SK-N-SH (cell line): ENCODE data around the gene BMPR1A. TPM values are rescaled to one million over a fixed set of nuclear protein-coding genes. Genes with fewer than 3 reads are reported as not detected.

Experiments
- CTCF ChIA-PET: fragments of 300-600, 350-600 bp; formaldehyde crosslinking; extraction: SDS; loops from one replicate; lab custom pipeline; 2021; lab: Yijun Ruan, JAX
- POLR2A ChIA-PET: fragments of 350-600 bp; sonication (Branson Sonifier 250); formaldehyde crosslinking; extraction: SDS; loops from one replicate; lab custom pipeline; 2020; ENCODE audit warnings: antibody characterized with exemption, inconsistent platforms; lab: Yijun Ruan, JAX
- DNase-seq: peaks from one replicate; pipeline ENCODE4 v3.0.0; 2012
- H2AFZ ChIP-seq: fragments of 200-600 bp; sonication (generic); 2 replicates; pipeline ENCODE4 v1.8.1; 2016; ENCODE audit warnings: antibody characterized with exemption, mild to moderate bottlenecking, low read depth
- H3F3A ChIP-seq: fragments of 200-600 bp; sonication (generic); replicated peaks from 2 replicates; pipeline ENCODE3; 2016; ENCODE audit warnings: antibody characterized with exemption, mild to moderate bottlenecking; ENCODE audit not compliant: insufficient read depth
- H3K27ac ChIP-seq, 2 experiments: fragments of 200-500 bp in 1 of 2; fragments of 200-600 bp in 1 of 2; sonication (Bioruptor generic) in 1 of 2; sonication (generic), shearing (Covaris generic) in 1 of 2; 2 replicates each; pipeline versions ENCODE4 v1.5.1 to v1.6.1; 2014 to 2016; ENCODE audit warnings: low read depth in 2 of 2, inconsistent platforms in 1 of 2, low read length in 1 of 2, mild to moderate bottlenecking in 1 of 2, mixed read lengths in 1 of 2
- H3K27me3 ChIP-seq: fragments of 200-600 bp; sonication (generic), shearing (Covaris generic); 2 replicates; pipeline ENCODE4 v1.6.1; 2016; ENCODE audit warnings: mixed run types; ENCODE audit not compliant: insufficient read depth
- H3K36me3 ChIP-seq, 2 experiments: fragments of 200-500 bp in 1 of 2; fragments of 200-600 bp in 1 of 2; sonication (Bioruptor generic) in 1 of 2; sonication (generic) in 1 of 2; replicated peaks in 1 of 2; 2 replicates each; pipeline versions ENCODE3 to v1.5.1; 2014 to 2016; ENCODE audit warnings: low read length in 1 of 2, mild to moderate bottlenecking in 1 of 2; ENCODE audit not compliant: insufficient read depth in 2 of 2, control insufficient read depth in 1 of 2
- H3K4me1 ChIP-seq, 2 experiments: fragments of 200-500 bp in 1 of 2; fragments of 200-600 bp in 1 of 2; sonication (Bioruptor generic) in 1 of 2; sonication (generic), shearing (Covaris generic) in 1 of 2; 2 replicates each; pipeline versions ENCODE4 v1.5.1 to v1.6.1; 2014 to 2016; ENCODE audit warnings: low read depth in 1 of 2, low read length in 1 of 2, mixed run types in 1 of 2; ENCODE audit not compliant: insufficient read depth in 2 of 2, control insufficient read depth in 1 of 2
- H3K4me2 ChIP-seq: fragments of 200-600 bp; sonication (generic), shearing (Covaris generic); 2 replicates; pipeline ENCODE4 v1.6.1; 2017; ENCODE audit warnings: mixed run types
- H3K4me3 ChIP-seq, 2 experiments: fragments of 200-500 bp in 1 of 2; fragments of 200-600 bp in 1 of 2; sonication (Bioruptor generic) in 1 of 2; sonication (generic), shearing (Covaris generic) in 1 of 2; 2 replicates each; pipeline versions ENCODE4 v1.5.1 to v1.8.1; 2014 to 2016; ENCODE audit warnings: low read depth in 2 of 2, inconsistent platforms in 1 of 2, low read length in 1 of 2, mild to moderate bottlenecking in 1 of 2, mixed read lengths in 1 of 2, moderate library complexity in 1 of 2
- H3K79me2 ChIP-seq: fragments of 200-600 bp; sonication (generic); 2 replicates; pipeline ENCODE4 v1.8.1; 2017; ENCODE audit warnings: mild to moderate bottlenecking; ENCODE audit not compliant: insufficient read depth
- H3K9ac ChIP-seq: fragments of 200-600 bp; sonication (generic); 2 replicates; pipeline ENCODE4 v1.6.1; 2017; ENCODE audit warnings: mixed run types
- H3K9me2 ChIP-seq: fragments of 200-600 bp; sonication (generic); 2 replicates; pipeline ENCODE4 v1.6.1; 2017; ENCODE audit warnings: mixed run types
- H3K9me3 ChIP-seq: fragments of 200-600 bp; sonication (generic); 2 replicates; pipeline ENCODE4 v1.6.1; 2017; ENCODE audit warnings: mixed run types, mild to moderate bottlenecking, moderate library complexity
- H4K20me1 ChIP-seq: fragments of 200-600 bp; sonication (generic); 2 replicates; pipeline ENCODE4 v1.6.1; 2017; ENCODE audit warnings: mild to moderate bottlenecking, mixed run types; ENCODE audit not compliant: insufficient read depth
- ELF1 ChIP-seq: IDR thresholded peaks from 2 replicates; pipeline ENCODE4 v1.4.0; 2012
- FOXM1 ChIP-seq: IDR thresholded peaks from 2 replicates; pipeline ENCODE4 v1.4.0; 2012; ENCODE audit warnings: low read depth, mild to moderate bottlenecking
- GABPA ChIP-seq: IDR thresholded peaks from 2 replicates; pipeline ENCODE4 v1.4.0; 2012; ENCODE audit warnings: low read depth, mild to moderate bottlenecking
- MEF2A ChIP-seq: IDR thresholded peaks from 2 replicates; pipeline ENCODE4 v1.4.0; 2012; ENCODE audit warnings: low read depth, borderline replicate concordance
- NFIC ChIP-seq: IDR thresholded peaks from 2 replicates; pipeline ENCODE4 v1.4.0; 2012; ENCODE audit warnings: borderline replicate concordance
- PBX3 ChIP-seq: IDR thresholded peaks from 2 replicates; pipeline ENCODE4; 2012
- RAD21 ChIP-seq: IDR thresholded peaks from 2 replicates; pipeline ENCODE4 v1.6.1; 2012; ENCODE audit warnings: mild to moderate bottlenecking, low read length
- RCOR1 ChIP-seq: fragments of 150-350 bp; IDR thresholded peaks from 2 replicates; pipeline ENCODE4 v1.6.1; 2017; ENCODE audit warnings: antibody characterized with exemption, low read length
- SMC3 ChIP-seq: IDR thresholded peaks from 2 replicates; pipeline ENCODE4 v1.6.1; 2012; ENCODE audit warnings: low read depth, low read length, improper control_type of control experiment
- TAF1 ChIP-seq: IDR thresholded peaks from 2 replicates; pipeline ENCODE4 v1.6.1; 2012; ENCODE audit warnings: low read depth, mild to moderate bottlenecking, low read length, moderate library complexity, borderline replicate concordance
- USF1 ChIP-seq: IDR thresholded peaks from 2 replicates; pipeline ENCODE4 v1.4.0; 2012; ENCODE audit warnings: low read depth, borderline replicate concordance
- YY1 ChIP-seq: IDR thresholded peaks from 2 replicates; pipeline ENCODE4 v1.4.0; 2012; ENCODE audit warnings: low read depth, mild to moderate bottlenecking
- WGBS: methylation state at CpG from one replicate; pipeline ENCODE4 v1.1.6; 2017; ENCODE audit warnings: low lambda C conversion rate; 5-methylcytosine and 5-hydroxymethylcytosine counted together
- polyA plus RNA-seq, 3 experiments: library from polyadenylated mRNA; depleted of rRNA; stranded (reverse); fragments of >200 nt; gene quantifications; 2 replicates each; pipeline ENCODE4 v1.2.3, GENCODE V29; 2012
- TF ChIP-seq, protein P1 (sequence below): fragments of 200-600 bp; sonication (generic); IDR thresholded peaks from 2 replicates; pipeline ENCODE4 v1.6.1; 2017; ENCODE audit warnings: antibody characterized with exemption, mild to moderate bottlenecking, moderate library complexity

BMPR1A gene
- polyA plus RNA-seq, 1 of the 3 experiments (the other 2 are of a cell fraction), result 12.7 TPM

GRCh38 chr10:86757113-86757972, 924 bp downstream of the BMPR1A start:
- H3K4me1 ChIP-seq, result peaks cover 12 to 22% of the 10 kb centered on the region in 2 experiments; a peak in 3 of 4 replicates
- H3K27me3 ChIP-seq, result no peaks in the 10 kb centered on the region
- H2AFZ ChIP-seq, result no peak overlapping the region; the same call in 1 of the 2 replicates
- H3K9me3 ChIP-seq, result no peaks in the 10 kb centered on the region
- peak overlapping the region; percentile 82 for H3K4me2 ChIP-seq
- peak overlapping the region; percentile 94 for H3K9ac ChIP-seq
- H4K20me1 ChIP-seq, result peaks cover 41% of the 10 kb centered on the region
- H3K9me2 ChIP-seq, result no peaks in the 10 kb centered on the region
- ChIA-PET POLR2A (interaction anchor here (0.8 to 2.3 kb wide), 2 partner anchors 46 to 109 kb away, joined by 3 to 18 read pairs; no protein-coding TSS in a partner anchor), CTCF (interaction anchor here (0.7 to 5.8 kb wide), 6 partner anchors 10 to 142 kb away, joined by 3 to 21 read pairs (median 5); no protein-coding TSS in a partner anchor)
- TF ChIP-seq YY1 (no peak), PBX3 (no peak), RAD21 (peak; percentile 8; the same call in 1 of the 2 replicates), TAF1 (no peak; the same call in 1 of the 2 replicates)
- TF ChIP-seq, protein P1, sequence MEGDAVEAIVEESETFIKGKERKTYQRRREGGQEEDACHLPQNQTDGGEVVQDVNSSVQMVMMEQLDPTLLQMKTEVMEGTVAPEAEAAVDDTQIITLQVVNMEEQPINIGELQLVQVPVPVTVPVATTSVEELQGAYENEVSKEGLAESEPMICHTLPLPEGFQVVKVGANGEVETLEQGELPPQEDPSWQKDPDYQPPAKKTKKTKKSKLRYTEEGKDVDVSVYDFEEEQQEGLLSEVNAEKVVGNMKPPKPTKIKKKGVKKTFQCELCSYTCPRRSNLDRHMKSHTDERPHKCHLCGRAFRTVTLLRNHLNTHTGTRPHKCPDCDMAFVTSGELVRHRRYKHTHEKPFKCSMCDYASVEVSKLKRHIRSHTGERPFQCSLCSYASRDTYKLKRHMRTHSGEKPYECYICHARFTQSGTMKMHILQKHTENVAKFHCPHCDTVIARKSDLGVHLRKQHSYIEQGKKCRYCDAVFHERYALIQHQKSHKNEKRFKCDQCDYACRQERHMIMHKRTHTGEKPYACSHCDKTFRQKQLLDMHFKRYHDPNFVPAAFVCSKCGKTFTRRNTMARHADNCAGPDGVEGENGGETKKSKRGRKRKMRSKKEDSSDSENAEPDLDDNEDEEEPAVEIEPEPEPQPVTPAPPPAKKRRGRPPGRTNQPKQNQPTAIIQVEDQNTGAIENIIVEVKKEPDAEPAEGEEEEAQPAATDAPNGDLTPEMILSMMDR, result peak; percentile 51
- peak overlapping the region; percentile 89 to 92 for H3K27ac ChIP-seq
- no peaks in the 10 kb centered on the region for H3K36me3 ChIP-seq
- DNase-seq, result no peak
- peak overlapping the region; percentile 88 to 91 for H3K4me3 ChIP-seq
- peaks cover 86% of the 10 kb centered on the region for H3K79me2 ChIP-seq
- H3F3A ChIP-seq, result peaks cover 20% of the 10 kb centered on the region
- WGBS, result 2% methylated on average over 31 of the region's 47 CpGs

DNA sequence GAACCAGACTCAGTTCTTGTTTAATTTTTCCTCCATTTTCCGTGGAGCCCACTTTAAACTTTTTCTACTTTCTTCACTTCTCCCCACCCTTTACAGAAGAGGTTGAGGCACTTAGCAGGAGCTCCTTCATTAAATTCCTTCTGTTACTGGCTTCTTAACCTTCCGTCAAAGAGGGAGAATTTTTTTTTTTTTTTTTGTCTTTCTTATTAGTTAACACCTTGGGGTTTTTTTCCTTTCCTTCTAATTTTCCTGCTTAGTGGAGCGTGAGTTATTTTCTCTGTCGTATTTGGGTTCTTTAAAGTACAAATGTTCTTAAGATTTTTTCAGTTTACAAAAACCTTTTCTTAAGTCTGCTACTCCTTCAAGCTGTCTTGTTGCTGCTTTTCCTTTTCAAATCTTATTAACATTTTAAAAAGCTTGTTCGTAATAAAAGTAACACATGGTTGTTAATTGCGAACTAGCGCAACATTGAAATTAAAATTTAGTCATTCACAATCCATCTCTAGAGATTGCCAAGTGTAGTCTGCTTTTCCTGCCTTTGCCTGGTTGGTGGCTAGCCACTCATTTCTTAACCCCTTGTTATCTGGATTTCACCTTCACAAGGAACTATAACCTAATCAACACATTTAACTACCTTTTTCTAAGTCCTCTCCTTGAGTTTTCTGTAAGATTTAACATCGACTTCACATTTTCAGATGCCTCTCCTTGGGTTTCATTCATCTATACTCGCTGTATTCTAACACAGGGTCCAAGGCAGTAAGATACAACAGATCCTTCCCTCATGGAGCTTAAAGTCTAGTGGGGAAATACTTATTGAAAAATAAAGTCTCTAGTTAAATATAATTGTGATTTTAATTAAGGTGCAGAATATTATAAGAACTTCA, 2.0 kb downstream of the BMPR1A start:
- DNase-seq, result no peak
- peak overlapping the region; percentile 89 to 92; a peak in 3 of 4 replicates for H3K27ac ChIP-seq
- no peaks in the 10 kb centered on the region for H3K9me3 ChIP-seq
- 57% methylated on average over 9 of the region's 9 CpGs for WGBS
- H3K9me2 ChIP-seq, result no peaks in the 10 kb centered on the region
- peaks cover 52% of the 10 kb centered on the region for H4K20me1 ChIP-seq
- H2AFZ ChIP-seq, result no peak overlapping the region
- H3K27me3 ChIP-seq, result no peaks in the 10 kb centered on the region
- peak overlapping the region; percentile 82 for H3K4me2 ChIP-seq
- peaks cover 12 to 17% of the 10 kb centered on the region in 2 experiments; a peak in 3 of 4 replicates for H3K4me1 ChIP-seq
- ChIA-PET CTCF (interaction anchor here (1.3 to 5.8 kb wide), 4 partner anchors 12 to 141 kb away, joined by 4 to 21 read pairs (median 6); no protein-coding TSS in a partner anchor), POLR2A (no interaction called here)
- TF ChIP-seq GABPA, result no peak
- TF ChIP-seq PBX3, result no peak
- no peak for TF ChIP-seq RCOR1
- TF ChIP-seq MEF2A, result no peak
- TF ChIP-seq SMC3, result no peak
- no peak for TF ChIP-seq USF1
- TF ChIP-seq, protein P1, result no peak
- TF ChIP-seq NFIC, result no peak
- TF ChIP-seq ELF1, result no peak
- TF ChIP-seq FOXM1, result no peak
- H3K4me3 ChIP-seq, result peak overlapping the region; percentile 88 to 91
- H3K79me2 ChIP-seq, result peaks cover 86% of the 10 kb centered on the region
- peaks cover 20% of the 10 kb centered on the region for H3F3A ChIP-seq
- H3K9ac ChIP-seq, result peak overlapping the region; percentile 94
- no peaks in the 10 kb centered on the region for H3K36me3 ChIP-seq
